Measurements from ENCODE around the gene TFCP2.

TFCP2 gene

DNA sequence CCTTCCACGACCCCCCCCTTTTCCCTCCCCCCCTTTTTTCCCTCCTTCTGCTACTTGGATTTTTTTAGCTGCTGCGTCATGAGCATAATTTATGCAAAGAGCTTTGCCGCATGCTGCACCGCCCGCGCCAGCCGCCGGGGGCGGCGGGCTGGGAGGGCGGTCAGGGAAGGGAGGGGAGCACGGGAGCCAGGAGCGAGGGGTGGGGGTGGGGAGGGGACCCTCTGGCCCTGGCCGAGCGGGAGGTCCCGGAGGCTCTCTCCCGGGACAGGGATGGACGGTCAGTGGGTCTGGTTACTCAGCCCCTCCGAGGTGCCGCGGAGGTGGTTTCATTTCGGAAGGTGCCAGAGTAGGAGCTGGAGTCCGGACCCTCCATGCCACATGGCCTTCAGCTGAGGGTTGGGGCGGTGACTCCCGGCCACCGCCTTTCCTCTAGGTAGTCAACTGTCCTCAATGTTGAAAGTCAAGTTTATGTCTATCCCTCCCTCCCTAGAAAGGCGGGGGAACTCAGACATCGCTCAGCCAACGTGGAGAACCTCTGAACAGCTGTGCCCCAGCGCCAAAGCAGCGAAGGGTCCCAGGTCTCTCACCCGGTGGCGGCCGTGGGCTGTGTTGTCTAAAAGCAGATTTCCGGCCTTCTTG is 45.2 kb upstream of the TFCP2 start, which contains the start of gene POU6F1:
Gene POU6F1 (minus strand): TSS at position 95 of the 639 bp plus-strand sequence. CDS start 11,226 bp downstream, outside the sequence.
- ChIA-PET CTCF (interaction anchor here (0.6 to 1.3 kb wide), 3 partner anchors 11 to 129 kb away, joined by 3 to 5 read pairs (median 3); no protein-coding TSS in a partner anchor), POLR2A (interaction anchor here (0.5 to 2.6 kb wide), 14 partner anchors 8 to 192 kb away, joined by 3 to 21 read pairs (median 4); partner anchors contain the start of genes CSRNP2, DAZAP2 and SLC11A2)
- peak; percentile 89 for DNase-seq (ENCODE audit: extremely low spot score)
- TF ChIP-seq HDGF (IDR thresholded peaks at IDR 0.05; ENCODE audit: borderline replicate concordance), result 0 out of 2 replicates have a peak, but pooled peaks have one; percentile 30
- no peak for TF ChIP-seq LEF1 (IDR thresholded peaks at IDR 0.05; ENCODE audit: borderline replicate concordance)
- peak; percentile 53; the same call in 1 of the 2 replicates for TF ChIP-seq ZNF384 (IDR thresholded peaks at IDR 0.05)
- 0 out of 2 replicates have a peak, but pooled peaks have one; percentile 22 for TF ChIP-seq L3MBTL2 (conservative IDR thresholded peaks at IDR 0.05)

DNA sequence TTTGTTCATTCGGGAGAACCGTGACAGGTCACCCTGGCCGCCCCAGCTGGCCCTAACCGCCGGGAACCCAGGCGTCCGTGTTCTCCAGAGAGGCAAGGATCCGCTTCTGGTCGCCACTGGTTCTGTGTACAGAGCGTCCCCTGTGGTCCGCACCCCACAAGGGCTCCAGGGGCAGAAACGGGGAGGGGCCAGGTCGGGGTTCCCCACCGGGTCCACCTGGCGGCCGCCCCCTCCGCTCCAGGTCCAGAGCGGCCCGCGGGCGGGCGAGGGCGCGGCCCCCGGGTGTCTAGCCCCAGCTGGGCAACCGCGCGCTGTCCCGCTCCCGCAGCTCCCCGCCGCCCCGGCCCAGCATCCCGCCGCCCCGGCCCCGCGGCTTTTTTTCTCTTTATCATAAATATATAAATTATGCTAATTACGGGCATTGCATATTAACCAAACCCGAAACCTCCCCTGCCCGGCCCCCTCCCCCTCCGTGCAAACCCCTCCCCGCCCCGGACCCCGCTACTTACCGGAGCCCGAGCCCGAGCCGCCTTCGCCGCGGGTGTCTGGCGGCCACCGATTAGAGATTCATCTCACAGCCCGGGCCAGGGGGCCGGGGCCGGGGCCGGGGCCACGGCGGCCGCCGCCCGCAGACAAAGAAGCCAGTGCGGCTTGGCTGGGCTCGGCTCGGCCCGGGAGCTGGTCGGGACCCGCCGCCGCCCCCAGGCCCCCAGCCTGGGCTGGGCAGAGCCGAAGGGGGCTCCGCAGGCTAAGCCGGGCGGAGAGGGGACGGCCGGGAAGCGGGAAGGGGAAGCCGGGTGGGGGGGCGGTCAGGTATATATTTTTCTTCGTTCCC is 44.4 kb upstream of the TFCP2 start:
- TF ChIP-seq FOXM1 (IDR thresholded peaks at IDR 0.05; ENCODE audit: borderline replicate concordance), result peak; percentile 38; the same call in 1 of the 2 replicates
- TF ChIP-seq ZNF384 (IDR thresholded peaks at IDR 0.05), result no peak
- ChIA-PET CTCF (interaction anchor here (1.3 kb wide), 1 partner anchor 10 kb away, joined by 3 read pairs; no protein-coding TSS in a partner anchor), POLR2A (interaction anchor here (0.5 to 2.6 kb wide), 12 partner anchors 13 to 192 kb away, joined by 3 to 21 read pairs (median 4); partner anchors contain the start of genes CSRNP2, DAZAP2 and SLC11A2)
- peak; percentile 55 for DNase-seq (ENCODE audit: extremely low spot score)

GRCh38 chr12:51216642-51217041 is 43.7 kb upstream of the TFCP2 start:
- no peak for DNase-seq (ENCODE audit: extremely low spot score)
- ChIA-PET CTCF (no interaction called here), POLR2A (interaction anchor here (1.4 to 2.6 kb wide), 3 partner anchors 22 to 124 kb away, joined by 3 to 21 read pairs (median 6); partner anchors contain the start of gene DAZAP2)
- TF ChIP-seq SUZ12 (IDR thresholded peaks at IDR 0.05) (no peak), TARDBP (IDR thresholded peaks at IDR 0.05) (no peak), FOXA1 (IDR thresholded peaks at IDR 0.05) (no peak), ELF4 (IDR thresholded peaks at IDR 0.05) (no peak), ZNF384 (IDR thresholded peaks at IDR 0.05) (no peak), FOXM1 (IDR thresholded peaks at IDR 0.05; ENCODE audit: borderline replicate concordance) (no peak), SP1 (IDR thresholded peaks at IDR 0.05) (no peak), ARNT (IDR thresholded peaks at IDR 0.05) (no peak), LEF1 (IDR thresholded peaks at IDR 0.05; ENCODE audit: borderline replicate concordance) (no peak), CTBP1 (IDR thresholded peaks at IDR 0.05; ENCODE audit: borderline replicate concordance) (no peak), NFRKB (IDR thresholded peaks at IDR 0.05) (no peak), HDGF (IDR thresholded peaks at IDR 0.05; ENCODE audit: borderline replicate concordance) (no peak)

- no peak for DNase-seq (ENCODE audit: extremely low spot score)
- POLR2A ChIA-PET, result no interaction called here
- CTCF ChIA-PET, result interaction anchor here (0.6 kb wide), 1 partner anchor 37 kb away, joined by 4 read pairs; no protein-coding TSS in a partner anchor
- no peak for TF ChIP-seq ZNF384 (IDR thresholded peaks at IDR 0.05)
- TF ChIP-seq ELF4 (IDR thresholded peaks at IDR 0.05), result no peak
- no peak for TF ChIP-seq L3MBTL2 (conservative IDR thresholded peaks at IDR 0.05)
- no peak for TF ChIP-seq CTBP1 (IDR thresholded peaks at IDR 0.05; ENCODE audit: borderline replicate concordance)
- no peak for TF ChIP-seq PKNOX1 (IDR thresholded peaks at IDR 0.05)
- no peak for TF ChIP-seq HDGF (IDR thresholded peaks at IDR 0.05; ENCODE audit: borderline replicate concordance)
- no peak for TF ChIP-seq FOXA1 (IDR thresholded peaks at IDR 0.05)
- no peak for TF ChIP-seq FOXK2 (IDR thresholded peaks at IDR 0.05)
- TF ChIP-seq SUZ12 (IDR thresholded peaks at IDR 0.05), result no peak
These were observed 42.0 kb upstream of the TFCP2 start for GRCh38 chr12:51214895-51215294.

DNA sequence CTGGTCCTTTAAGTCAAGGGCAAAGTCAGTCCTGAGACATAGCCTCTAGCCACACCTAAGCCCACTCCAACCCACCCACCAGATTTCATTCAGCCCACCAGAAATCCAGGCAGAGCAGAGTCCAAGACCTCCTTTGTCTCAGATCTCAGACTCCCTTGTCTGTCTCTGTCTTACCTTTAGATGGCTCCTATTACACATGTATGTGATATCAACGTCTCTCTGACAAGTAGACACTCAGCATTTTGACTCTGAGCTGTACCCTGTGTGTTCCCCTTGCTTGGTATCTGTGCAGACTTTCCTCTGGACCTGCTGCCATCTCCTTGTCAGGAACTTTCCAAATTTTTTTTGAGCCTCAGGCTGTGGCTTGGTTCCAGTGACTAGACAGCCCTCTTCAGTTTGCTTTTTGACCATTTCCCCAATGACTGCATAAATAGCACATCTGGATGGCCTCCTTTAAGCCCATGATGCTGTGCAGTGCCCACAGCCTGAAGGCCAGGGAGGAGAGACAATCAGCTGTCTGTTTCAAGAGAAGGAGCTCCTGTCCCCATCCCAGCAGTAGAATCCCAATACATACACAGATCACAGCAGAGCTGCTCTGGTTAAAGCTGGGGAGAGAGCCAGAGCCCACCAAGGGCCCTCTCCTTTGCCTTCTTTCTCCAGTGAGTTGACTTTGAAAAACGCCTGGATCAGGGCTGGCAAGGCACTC is 37.9 kb upstream of the TFCP2 start:
- CTCF ChIA-PET, result interaction anchor here (0.6 kb wide), 2 partner anchors 67 to 114 kb away, joined by 3 read pairs; no protein-coding TSS in a partner anchor
- POLR2A ChIA-PET, result no interaction called here
- TF ChIP-seq ARNT (IDR thresholded peaks at IDR 0.05), result no peak
- DNase-seq (ENCODE audit: extremely low spot score), result no peak

- DNase-seq (ENCODE audit: extremely low spot score), result no peak
- ChIA-PET CTCF (no interaction called here), POLR2A (no interaction called here)
- no peak for TF ChIP-seq ELF4 (IDR thresholded peaks at IDR 0.05)
- no peak for TF ChIP-seq NFRKB (IDR thresholded peaks at IDR 0.05)
- no peak for TF ChIP-seq TARDBP (IDR thresholded peaks at IDR 0.05)
- no peak for TF ChIP-seq FOXK2 (IDR thresholded peaks at IDR 0.05)
- no peak for TF ChIP-seq ARNT (IDR thresholded peaks at IDR 0.05)
- TF ChIP-seq LEF1 (IDR thresholded peaks at IDR 0.05; ENCODE audit: borderline replicate concordance), result no peak
- no peak for TF ChIP-seq ZNF384 (IDR thresholded peaks at IDR 0.05)
- TF ChIP-seq FOXA1 (IDR thresholded peaks at IDR 0.05), result no peak
- TF ChIP-seq SP1 (IDR thresholded peaks at IDR 0.05), result no peak
- no peak for TF ChIP-seq PKNOX1 (IDR thresholded peaks at IDR 0.05)
These were observed 36.3 kb upstream of the TFCP2 start for GRCh38 chr12:51209259-51209658.

All from HEK293T (cell line).